CD4-positive, alpha-beta T cell treated with Interferon alpha-2 for 1 hour (primary cell): ENCODE results near the gene CXorf58.

Experiments used
- DNase-seq, 2 donors: peaks; one replicate each; pipeline ENCODE4 v3.0.0-alpha.2; 2020 to 2022

Gene CXorf58

DNA sequence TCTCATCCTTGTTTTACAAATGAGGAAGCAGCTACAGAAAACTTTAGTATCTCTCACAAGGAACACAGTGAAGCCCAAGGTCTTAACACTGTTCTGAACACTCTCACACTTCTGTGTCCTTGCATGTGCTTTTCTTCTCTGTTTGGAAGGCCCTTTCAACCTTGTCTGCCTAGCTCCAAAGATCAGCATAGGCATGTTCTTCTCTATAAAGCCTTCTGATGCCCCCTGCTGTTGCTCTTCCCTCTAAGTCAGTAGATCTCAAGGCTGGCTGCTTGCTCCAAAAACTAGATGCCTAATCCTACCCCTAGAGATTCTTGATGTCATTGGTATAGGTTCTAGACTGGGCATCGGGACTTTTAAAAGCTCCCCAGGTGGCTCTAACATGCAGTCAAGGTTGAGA lies 6.0 kb upstream of the CXorf58 start:
- peak; percentile 51 to 65 for DNase-seq

DNA sequence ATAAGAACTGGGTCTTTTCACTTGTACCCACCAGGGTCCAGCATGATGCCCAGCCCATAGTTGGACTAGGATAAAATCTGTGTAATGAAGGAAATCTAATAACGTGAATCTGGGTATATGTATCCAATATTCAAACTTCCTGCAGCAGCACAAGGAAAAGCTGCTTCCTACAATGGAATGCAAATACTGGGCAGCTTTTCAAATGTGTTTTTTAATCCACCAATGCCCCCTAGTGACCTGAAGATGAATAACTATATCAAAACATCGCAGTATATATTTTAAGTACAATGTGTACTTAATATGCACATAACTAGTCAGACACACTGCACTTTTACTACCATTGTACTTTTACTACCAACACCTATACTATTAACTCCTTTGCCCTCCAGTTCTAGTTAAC lies 5.4 kb upstream of the CXorf58 start:
- peak in 1 of 2 donors; percentile 63 for DNase-seq

DNA sequence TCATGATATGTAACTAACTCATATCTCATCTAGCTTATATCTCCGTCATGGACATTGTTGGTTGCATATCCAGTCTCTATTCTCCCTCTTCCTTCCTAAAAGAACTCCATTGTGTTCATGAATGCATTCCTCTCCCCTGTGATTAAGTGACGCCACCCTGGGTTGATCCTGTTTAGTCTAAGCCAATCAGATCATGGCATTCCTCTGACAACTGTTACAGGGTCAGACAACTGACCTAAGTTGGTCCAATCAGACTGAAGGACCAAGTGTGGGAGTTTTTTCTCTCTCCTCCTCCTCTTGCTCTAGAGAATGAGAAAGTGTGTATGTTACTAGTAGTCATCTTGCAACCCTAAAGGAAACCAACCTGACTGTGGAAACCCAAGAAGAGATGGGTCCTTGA lies 3.7 kb upstream of the CXorf58 start:
- no peak for DNase-seq

- no peak for DNase-seq
Measured at GRCh38 chrX:23907111-23907497, 702 bp upstream of the CXorf58 start.

DNA sequence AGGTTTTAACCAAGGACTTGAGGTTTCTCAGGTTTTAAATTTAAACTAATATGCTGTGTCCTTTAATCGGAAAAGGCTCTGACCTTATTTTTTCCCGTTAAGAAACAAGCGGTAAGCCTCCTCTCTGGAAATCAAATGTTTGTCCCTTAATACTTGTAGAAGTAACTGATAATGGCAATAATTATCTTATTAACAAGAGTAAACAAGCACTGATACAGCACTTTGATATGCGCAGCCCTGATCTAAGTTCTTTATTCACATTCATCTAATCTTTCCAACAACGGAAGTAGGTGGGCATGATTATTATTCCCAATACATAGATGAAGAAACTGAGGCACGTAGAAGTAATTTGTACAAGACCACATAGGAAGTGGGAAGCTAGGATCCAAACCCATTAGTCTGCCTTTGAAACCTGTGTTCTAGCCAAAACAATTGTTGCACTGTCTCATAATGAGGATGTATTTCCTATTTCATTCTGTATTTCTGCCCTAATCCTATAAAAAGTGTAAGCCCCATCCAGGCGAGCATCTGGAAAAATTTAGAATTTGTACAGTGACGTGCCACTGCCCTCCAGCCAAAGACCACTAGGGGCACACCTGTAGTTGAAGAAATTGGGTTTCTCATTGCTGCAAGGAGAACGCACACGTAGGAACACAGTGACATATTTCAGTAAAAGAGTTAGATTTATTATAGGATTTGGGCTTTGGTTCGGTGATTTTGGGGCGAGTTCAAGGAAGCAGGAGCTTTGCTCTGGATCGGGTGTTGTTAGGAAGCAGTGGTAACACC lies 606 bp downstream of the CXorf58 start:
- DNase-seq: no peak

DNA sequence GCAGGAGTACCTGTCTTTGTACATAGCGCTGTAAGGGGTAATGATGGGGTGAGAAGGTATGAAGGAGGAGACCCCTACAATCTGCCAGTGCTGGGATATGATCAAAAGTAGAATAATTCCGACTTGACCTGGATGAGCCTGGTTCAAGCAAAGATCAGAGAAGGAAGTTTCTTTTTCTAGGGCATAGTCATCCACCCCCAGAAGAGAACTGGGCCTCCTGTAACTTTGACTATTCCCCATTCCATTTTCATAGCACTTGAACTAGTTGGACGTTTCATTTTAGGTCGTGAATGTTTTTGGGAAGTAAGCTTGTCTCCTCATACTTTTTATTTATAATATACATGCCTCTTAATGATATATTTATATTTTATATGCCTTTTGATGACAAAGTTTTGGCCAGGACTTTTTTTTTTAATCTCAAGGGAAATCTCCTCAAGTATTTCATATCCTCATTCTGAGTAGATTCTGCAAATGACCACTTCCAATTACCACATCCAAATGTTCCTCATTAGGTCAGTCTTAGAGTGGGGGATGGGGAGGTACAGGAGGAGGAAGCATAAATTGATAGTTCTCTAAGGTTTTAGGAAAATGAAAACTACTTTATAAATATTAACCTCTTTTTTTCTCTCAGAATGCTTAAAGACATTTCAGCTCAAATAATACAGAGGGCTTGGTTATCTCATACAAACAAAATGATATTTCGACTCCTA lies 3.5 kb downstream of the CXorf58 start:
- DNase-seq: no peak

DNA sequence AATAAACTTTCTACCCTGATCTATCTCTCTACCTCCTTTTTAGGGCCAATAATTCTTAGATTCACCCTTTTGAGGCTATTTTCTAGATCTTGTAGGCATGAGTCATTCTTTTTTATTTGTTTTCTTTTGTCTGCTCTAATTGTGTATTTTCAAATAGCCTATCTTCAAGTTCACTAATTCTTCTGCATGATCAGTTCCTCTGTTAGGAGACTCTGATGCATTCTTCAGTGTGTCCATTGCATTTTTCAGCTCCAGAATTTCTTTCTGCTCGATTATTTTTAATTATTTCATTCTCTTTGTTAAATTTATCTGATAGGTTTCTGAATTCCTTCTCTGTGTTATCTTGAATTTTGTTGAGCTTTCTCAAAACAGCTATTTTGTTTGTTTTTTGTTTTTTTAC lies 11.3 kb downstream of the CXorf58 start:
- DNase-seq: no peak

DNA sequence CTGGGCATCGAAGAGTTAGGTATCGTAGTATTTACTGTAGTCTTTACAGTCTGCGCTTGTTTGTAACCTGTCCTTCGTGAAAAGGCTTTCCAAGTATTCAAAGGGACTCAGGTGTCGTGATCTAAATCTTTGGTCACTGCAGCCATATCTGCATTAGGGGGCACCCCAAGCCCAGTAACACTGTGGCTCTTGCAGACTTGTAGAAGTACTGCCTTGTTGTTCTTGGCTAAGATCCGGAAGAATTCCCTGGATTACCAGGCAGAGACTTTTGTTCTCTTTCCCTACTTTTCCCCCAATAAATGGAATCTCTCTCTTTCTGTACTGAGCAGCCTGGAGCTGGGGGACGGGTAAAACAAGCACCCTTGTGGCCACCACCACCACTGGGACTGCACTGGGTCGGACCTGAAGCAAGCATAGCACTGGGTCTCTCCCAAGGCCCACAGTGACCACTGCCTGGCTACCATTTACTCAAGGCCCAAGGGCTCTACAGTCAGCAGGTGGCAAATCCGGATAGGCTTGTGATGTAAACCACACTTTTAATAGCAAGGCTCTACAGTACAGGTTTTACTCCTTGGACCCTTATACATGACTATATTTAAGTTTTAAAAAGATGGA lies 12.0 kb downstream of the CXorf58 start:
- no peak for DNase-seq

- no peak for DNase-seq
Measured at GRCh38 chrX:23926015-23926414, 18.2 kb downstream of the CXorf58 start.

DNA sequence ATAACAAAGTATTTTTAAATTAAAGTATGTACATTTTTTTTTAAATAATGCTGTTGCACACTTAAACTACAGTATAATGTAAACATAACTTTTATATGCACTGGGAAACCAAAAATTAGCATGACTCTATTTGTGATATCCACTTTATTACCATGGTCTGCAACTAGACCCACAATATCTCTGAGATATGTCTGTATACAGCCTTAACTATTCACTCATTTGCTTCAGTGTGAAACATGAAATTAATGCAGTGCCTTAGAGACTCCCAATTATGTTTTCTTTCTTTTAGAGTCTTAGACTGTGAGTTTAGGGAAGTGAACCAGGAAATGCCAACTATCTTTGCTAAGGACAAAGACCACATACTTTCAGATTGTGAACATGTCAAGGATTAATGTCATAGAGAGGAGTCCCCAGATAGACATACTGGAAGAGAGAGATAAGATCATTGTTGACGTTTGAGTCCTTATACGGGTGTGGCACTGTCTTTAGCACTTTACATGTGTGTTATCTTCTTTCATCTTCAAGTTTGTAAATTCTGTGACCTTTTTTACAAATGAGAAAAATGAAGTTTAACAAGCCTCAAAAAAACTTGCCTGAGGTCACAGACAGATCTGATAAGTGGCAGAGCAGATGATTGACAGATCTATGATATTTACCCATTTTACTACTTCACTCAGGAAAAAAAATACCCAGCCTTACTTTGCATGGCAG lies 23.2 kb downstream of the CXorf58 start:
- DNase-seq: peak in 1 of 2 donors; percentile 44

- no peak for DNase-seq
Measured at GRCh38 chrX:23932046-23932445, 24.2 kb downstream of the CXorf58 start.

DNA sequence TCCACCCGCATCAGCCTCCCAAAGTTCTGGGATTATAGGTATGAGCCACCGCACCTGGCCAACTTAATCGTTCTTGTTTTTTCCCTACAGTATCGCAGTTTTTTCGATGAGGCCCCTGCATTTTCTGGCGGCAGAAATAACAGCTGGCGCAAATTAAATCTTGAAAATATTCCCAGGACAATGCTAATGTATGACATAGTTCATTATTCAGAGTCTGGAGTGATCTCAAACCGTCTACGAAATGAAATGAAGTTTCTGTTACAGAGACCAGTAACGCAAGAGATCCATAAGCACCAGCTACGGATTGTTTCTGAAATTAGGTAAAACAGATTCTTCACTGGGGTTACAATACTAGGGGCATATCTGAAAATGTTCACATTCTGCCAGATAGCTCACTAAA lies 27.3 kb downstream of the CXorf58 start:
- DNase-seq: no peak

- no peak for DNase-seq
Measured at GRCh38 chrX:23936180-23936579, 28.4 kb downstream of the CXorf58 start.

DNA sequence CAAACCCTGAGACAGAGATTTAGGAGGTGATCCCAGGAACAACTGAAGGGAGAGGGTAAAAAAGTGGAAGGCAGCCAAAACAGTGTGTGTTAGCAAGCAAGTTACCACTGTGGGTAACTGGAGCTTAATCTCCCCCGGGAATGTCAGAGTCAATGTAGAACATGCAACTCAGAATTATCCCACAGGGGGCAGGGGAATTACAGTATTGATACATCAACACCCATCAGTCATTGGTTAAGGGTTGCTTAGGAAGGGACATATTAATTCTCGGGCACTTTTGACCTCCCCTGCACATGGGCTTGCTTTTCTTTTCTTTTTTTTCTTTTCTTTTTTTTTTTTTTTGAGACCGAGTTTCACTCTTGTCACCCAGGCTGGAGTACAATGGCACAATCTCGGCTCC lies 29.3 kb downstream of the CXorf58 start:
- no peak for DNase-seq

DNA sequence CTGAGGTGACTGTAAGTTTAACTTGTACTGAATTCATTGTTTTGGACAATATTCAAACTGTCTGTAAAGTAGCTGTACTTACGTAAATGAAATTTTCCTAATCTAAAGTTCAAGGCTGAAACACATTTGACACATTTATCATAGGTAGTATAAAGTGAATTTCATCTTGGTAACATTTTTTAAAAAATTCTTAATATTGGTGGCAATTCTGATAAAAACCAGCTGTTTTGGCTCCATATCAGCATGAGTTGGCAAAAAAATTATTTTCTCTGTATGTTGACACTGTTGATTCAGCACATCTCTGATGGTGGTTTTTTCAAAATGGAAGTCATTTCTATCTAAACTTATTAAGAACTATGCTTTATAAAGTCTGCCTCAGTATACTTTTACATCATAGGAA lies 30.9 kb downstream of the CXorf58 start:
- DNase-seq: no peak

- DNase-seq: no peak
Measured at GRCh38 chrX:23939203-23939602, 31.4 kb downstream of the CXorf58 start.

GRCh38 chrX:23944234-23944633 lies 36.4 kb downstream of the CXorf58 start:
- no peak for DNase-seq

DNA sequence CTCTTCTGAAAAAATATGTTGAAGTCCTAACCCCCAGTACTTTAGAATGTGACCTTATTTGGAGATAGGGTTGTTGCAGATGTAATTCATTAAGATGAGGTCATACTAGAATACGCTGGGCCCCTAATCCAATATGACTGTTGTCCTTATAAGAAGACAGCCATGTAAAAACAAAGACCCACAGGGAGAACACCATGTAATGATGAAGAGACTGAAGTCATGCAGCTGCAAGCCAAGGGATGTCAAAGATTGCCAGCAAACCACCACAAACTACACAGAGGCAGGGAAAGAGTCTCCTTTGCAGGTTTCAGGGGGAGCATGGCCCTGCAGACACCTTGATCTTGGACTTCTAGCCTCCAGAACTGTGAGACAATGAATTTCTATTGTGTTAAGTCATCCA lies 37.4 kb downstream of the CXorf58 start:
- DNase-seq: no peak

- no peak for DNase-seq
Measured at GRCh38 chrX:23952391-23952790, 44.6 kb downstream of the CXorf58 start.

DNA sequence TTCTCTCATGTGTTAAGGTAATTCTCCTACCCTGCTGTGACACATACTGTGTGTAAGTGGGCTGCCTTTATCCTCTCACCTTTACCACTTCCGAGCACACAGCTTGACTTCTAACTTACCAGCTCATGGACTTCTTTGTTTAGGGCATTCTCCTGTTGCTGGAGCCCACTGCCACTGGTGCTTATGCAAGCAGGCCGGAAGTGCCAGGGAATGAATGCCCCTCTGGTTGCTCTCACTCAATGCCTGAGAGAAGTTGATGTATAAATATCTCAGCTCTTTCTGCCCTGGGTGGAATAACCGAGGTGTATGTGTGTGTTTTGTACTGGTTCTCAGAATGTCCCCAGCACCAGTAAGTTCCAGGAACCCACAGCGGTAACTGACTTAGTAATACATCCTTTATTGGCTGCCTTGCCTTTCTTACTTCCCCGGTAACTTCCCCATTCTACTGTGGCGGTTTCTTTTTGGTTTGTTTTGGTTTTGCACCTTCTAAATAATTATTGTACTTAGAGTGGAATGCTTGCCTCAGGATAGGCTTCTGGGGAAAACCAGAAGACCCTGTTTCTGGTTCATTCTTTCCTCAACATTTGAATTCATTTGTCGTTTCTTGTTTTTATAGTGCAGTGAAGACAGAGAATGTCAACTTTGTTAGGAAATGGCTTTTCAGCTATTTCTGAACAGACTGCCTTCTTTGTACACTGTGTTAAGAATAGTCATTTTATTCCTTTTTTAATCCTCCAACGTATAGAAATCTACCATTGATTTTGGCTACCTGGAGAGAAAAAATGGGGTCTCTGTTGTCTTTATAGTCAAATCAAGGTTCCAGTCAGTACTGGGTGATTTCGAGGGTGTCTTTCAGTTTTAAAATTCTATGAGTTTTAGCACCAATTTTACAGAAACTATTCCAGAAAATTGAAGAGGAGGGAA lies 45.4 kb downstream of the CXorf58 start:
- DNase-seq: peak; percentile 59 to 67

DNA sequence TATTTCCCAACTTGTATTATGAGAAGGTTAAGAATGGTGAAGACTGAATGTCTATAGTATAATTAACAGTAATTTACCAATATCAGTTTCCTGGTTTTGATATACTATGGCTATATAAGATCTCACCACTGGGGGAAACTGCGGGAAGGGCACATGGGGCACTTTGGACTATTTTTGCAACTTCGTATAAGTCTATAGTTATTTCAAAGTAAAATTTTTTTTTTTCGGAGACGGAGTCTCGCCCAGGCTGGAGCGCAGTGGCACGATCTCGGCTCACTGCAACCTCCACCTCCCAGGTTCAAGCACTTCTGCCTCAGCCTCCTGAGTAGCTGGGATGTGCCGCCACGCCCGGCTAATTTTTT lies 46.1 kb downstream of the CXorf58 start:
- peak in 1 of 2 donors; percentile 32 for DNase-seq

DNA sequence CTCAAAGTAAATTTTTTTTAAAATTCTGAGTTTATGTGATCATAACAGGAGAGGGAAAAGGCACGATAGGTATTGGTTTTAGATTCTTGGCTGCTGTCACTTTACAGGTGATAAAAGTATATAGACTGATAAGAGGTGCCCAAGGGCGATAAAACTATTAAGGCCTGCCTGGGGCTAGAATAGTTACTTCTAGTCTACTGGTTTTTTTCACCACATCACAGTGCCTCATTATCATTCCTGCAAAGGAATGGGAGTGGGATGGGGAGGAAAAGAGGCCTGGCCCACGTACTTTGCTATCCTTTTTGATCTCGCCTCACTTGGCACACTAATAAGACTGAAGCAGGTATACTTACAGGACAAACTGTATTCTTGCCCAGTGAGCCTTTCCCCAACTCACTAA lies 46.6 kb downstream of the CXorf58 start:
- no peak for DNase-seq
